Peyer's patch (tissue), 4 donors: ENCODE data around the gene KITLG. TPM values are rescaled to one million over a fixed set of nuclear protein-coding genes. Genes with fewer than 3 reads are reported as not detected.

ENCODE experiments used
- DNase-seq, 3 donors: peaks; one replicate each; pipeline ENCODE4 v3.0.0-alpha.2; 2017 to 2019
- H3K27ac ChIP-seq, 4 donors: fragments of 200-600 bp; sonication (generic); one replicate each; pipeline ENCODE4 v1.5.1; 2016 to 2019
- H3K27me3 ChIP-seq, 2 donors: fragments of 200-600 bp; sonication (generic); one replicate each; pipeline ENCODE4 v1.5.1; 2019
- H3K36me3 ChIP-seq, 3 donors: fragments of 200-600 bp; sonication (generic); one replicate each; pipeline ENCODE4 v1.5.1; 2016 to 2019
- H3K4me1 ChIP-seq, 4 donors: fragments of 200-600 bp; sonication (generic); one replicate each; pipeline ENCODE4 v1.5.1; 2016 to 2019
- H3K4me3 ChIP-seq, 4 donors: fragments of 200-600 bp; sonication (generic); 1 replicate in 3 of 4; 2 replicates in 1 of 4; pipeline ENCODE4 v1.5.1; 2016 to 2019; ENCODE audit warnings: mild to moderate bottlenecking in 1 of 4
- H3K9me3 ChIP-seq, 4 donors: fragments of 200-600 bp; sonication (generic); one replicate each; pipeline ENCODE4 v1.5.1; 2016 to 2019; ENCODE audit warnings: mild to moderate bottlenecking in 1 of 4
- CTCF ChIP-seq, 6 experiments: fragments of 450-650 bp in 4 of 6; fragments of 200-600 bp in 2 of 6; sonication (generic) in 1 of 6; IDR thresholded peaks; one replicate each; pipeline ENCODE4 v1.5.1; 2017 to 2019; ENCODE audit warnings: antibody characterized with exemption in 6 of 6, mild to moderate bottlenecking in 3 of 6, moderate library complexity in 1 of 6
- POLR2A ChIP-seq, 2 donors: fragments of 450-650 bp; IDR thresholded peaks; one replicate each; pipeline ENCODE4 v1.5.1; 2017; ENCODE audit warnings: antibody characterized with exemption in 2 of 2, mild to moderate bottlenecking in 2 of 2, moderate library complexity in 2 of 2
- total RNA-seq, 4 donors: library from RNA; depleted of rRNA; stranded (reverse); fragments of >200 nt; gene quantifications; one replicate each; pipeline ENCODE4 v1.1.0, GENCODE V29; 2016

KITLG gene
- total RNA-seq, 4 donors from 2014 or later, result 5.2 to 29.7 (median 9.3) TPM

- Histone ChIP-seq H3K9me3 (no peaks in the 10 kb centered on the region), H3K27ac (no peak overlapping the region), H3K36me3 (no peaks in the 10 kb centered on the region), H3K4me1 (peaks cover 0 to under 1% (median 0%) of the 10 kb centered on the region in 4 donors), H3K4me3 (no peak overlapping the region), H3K27me3 (no peaks in the 10 kb centered on the region)
- no peak for DNase-seq
- TF ChIP-seq CTCF (IDR thresholded peaks at IDR 0.05), result no peak
- no peak for TF ChIP-seq POLR2A (IDR thresholded peaks at IDR 0.05)
These were observed 20.0 kb upstream of the KITLG start for GRCh38 chr12:88600272-88600671.

GRCh38 chr12:88597365-88597764 is 17.1 kb upstream of the KITLG start:
- no peaks in the 10 kb centered on the region for H3K9me3 ChIP-seq
- no peaks in the 10 kb centered on the region for H3K36me3 ChIP-seq
- no peaks in the 10 kb centered on the region for H3K27me3 ChIP-seq
- DNase-seq, result no peak
- H3K27ac ChIP-seq, result no peak overlapping the region
- no peak overlapping the region for H3K4me3 ChIP-seq
- H3K4me1 ChIP-seq, result peaks cover 0 to 5% (median 0%) of the 10 kb centered on the region in 4 donors
- no peak for TF ChIP-seq CTCF (IDR thresholded peaks at IDR 0.05)
- no peak for TF ChIP-seq POLR2A (IDR thresholded peaks at IDR 0.05)

- Histone ChIP-seq H3K9me3 (no peaks in the 10 kb centered on the region), H3K27ac (no peak overlapping the region), H3K36me3 (no peaks in the 10 kb centered on the region), H3K27me3 (no peaks in the 10 kb centered on the region), H3K4me3 (no peak overlapping the region), H3K4me1 (peaks cover 0 to 5% (median 0%) of the 10 kb centered on the region in 4 donors)
- TF ChIP-seq CTCF (IDR thresholded peaks at IDR 0.05), result no peak
- TF ChIP-seq POLR2A (IDR thresholded peaks at IDR 0.05), result no peak
- no peak for DNase-seq
These were observed 15.4 kb upstream of the KITLG start for GRCh38 chr12:88595697-88596096.

- no peak for TF ChIP-seq POLR2A (IDR thresholded peaks at IDR 0.05)
- no peak for TF ChIP-seq CTCF (IDR thresholded peaks at IDR 0.05)
- H3K4me1 ChIP-seq, result peaks cover 0 to 5% (median 0%) of the 10 kb centered on the region in 4 donors
- H3K36me3 ChIP-seq, result no peaks in the 10 kb centered on the region
- H3K9me3 ChIP-seq, result no peaks in the 10 kb centered on the region
- no peak overlapping the region for H3K27ac ChIP-seq
- H3K4me3 ChIP-seq, result no peak overlapping the region
- DNase-seq, result no peak
- no peaks in the 10 kb centered on the region for H3K27me3 ChIP-seq
These were observed 14.5 kb upstream of the KITLG start for GRCh38 chr12:88594780-88595179.

GRCh38 chr12:88591343-88591742 is 11.1 kb upstream of the KITLG start:
- no peaks in the 10 kb centered on the region for H3K36me3 ChIP-seq
- DNase-seq, result no peak
- TF ChIP-seq POLR2A (IDR thresholded peaks at IDR 0.05) (no peak), CTCF (IDR thresholded peaks at IDR 0.05) (no peak)

GRCh38 chr12:88590851-88591250 is 10.6 kb upstream of the KITLG start:
- Histone ChIP-seq H3K27me3 (no peaks in the 10 kb centered on the region), H3K4me3 (no peak overlapping the region), H3K27ac (no peak overlapping the region), H3K4me1 (peaks cover 0 to 5% (median 0%) of the 10 kb centered on the region in 4 donors), H3K36me3 (no peaks in the 10 kb centered on the region), H3K9me3 (peaks cover 0 to 12% (median 2%) of the 10 kb centered on the region in 4 donors)
- DNase-seq, result no peak
- TF ChIP-seq CTCF (IDR thresholded peaks at IDR 0.05), result no peak
- no peak for TF ChIP-seq POLR2A (IDR thresholded peaks at IDR 0.05)

More at GRCh38 chr12:88591343-88591742, 11.1 kb upstream of the KITLG start:
- H3K27me3 ChIP-seq, result no peaks in the 10 kb centered on the region
- peaks cover 0 to 5% (median 0%) of the 10 kb centered on the region in 4 donors for H3K4me1 ChIP-seq
- H3K4me3 ChIP-seq, result no peak overlapping the region
- peaks cover 0 to 10% (median 2%) of the 10 kb centered on the region in 4 donors for H3K9me3 ChIP-seq
- no peak overlapping the region for H3K27ac ChIP-seq
